IPS-18c (cell line): ENCODE results near the gene TANGO2.

Source experiments
- H3K4me3 ChIP-seq: 2 replicates; pipeline ENCODE4 v1.7.0; 2013; ENCODE audit warnings: low read depth, mild to moderate bottlenecking, low read length, moderate library complexity; ENCODE audit not compliant: insufficient read depth
- H3K9me3 ChIP-seq: one replicate; pipeline ENCODE4 v1.6.1; 2013; ENCODE audit warnings: mild to moderate bottlenecking, low read length, moderate library complexity; ENCODE audit not compliant: control insufficient read depth, insufficient read depth

TANGO2 gene

GRCh38 chr22:20083157-20083890 lies 62.4 kb downstream of the TANGO2 start:
- H3K4me3 ChIP-seq: no peak overlapping the region
- no peaks in the 10 kb centered on the region for H3K9me3 ChIP-seq

DNA sequence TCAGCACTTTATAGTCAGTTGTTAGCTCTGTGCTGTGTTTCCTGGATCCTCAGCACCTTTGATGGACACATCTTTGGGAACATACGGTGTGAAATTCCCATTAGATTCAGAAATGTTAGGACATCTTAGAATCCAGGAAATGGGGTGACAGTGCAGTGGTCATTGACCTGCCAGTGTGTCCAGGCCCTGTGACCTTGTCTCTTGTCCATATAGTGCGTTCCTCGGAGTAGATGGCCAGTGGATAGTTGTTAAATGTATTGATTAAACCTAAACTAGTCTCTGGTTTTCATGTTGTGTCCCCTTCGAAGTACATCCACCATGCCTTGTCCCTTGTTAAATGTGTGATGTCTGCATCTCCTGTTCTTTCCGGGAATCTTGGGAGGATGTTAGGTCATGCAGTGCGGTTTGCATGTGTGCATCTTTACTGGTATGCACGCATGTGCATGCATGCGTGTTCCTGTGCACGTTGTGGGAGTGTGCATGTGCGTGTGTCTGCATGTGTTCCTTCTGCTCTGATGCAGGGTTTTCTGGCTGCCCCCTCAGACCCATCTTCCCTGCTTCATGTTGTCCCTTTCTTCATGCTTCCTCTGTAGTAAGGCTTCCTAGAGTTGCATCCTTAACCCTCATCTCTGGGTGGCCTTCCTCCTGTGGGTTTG lies 63.1 kb downstream of the TANGO2 start:
- Histone ChIP-seq H3K4me3 (no peak overlapping the region), H3K9me3 (no peaks in the 10 kb centered on the region)

GRCh38 chr22:20084547-20085413 lies 63.9 kb downstream of the TANGO2 start:
- Histone ChIP-seq H3K9me3 (no peaks in the 10 kb centered on the region), H3K4me3 (no peak overlapping the region)

- no peaks in the 10 kb centered on the region for H3K9me3 ChIP-seq
- H3K4me3 ChIP-seq: no peak overlapping the region
These were observed 64.7 kb downstream of the TANGO2 start for GRCh38 chr22:20085651-20086050.

- H3K4me3 ChIP-seq: no peak overlapping the region
- no peaks in the 10 kb centered on the region for H3K9me3 ChIP-seq
These were observed 65.2 kb downstream of the TANGO2 start for GRCh38 chr22:20086101-20086599.

GRCh38 chr22:20086763-20087162 lies 65.9 kb downstream of the TANGO2 start:
- no peak overlapping the region for H3K4me3 ChIP-seq
- H3K9me3 ChIP-seq: no peaks in the 10 kb centered on the region

DNA sequence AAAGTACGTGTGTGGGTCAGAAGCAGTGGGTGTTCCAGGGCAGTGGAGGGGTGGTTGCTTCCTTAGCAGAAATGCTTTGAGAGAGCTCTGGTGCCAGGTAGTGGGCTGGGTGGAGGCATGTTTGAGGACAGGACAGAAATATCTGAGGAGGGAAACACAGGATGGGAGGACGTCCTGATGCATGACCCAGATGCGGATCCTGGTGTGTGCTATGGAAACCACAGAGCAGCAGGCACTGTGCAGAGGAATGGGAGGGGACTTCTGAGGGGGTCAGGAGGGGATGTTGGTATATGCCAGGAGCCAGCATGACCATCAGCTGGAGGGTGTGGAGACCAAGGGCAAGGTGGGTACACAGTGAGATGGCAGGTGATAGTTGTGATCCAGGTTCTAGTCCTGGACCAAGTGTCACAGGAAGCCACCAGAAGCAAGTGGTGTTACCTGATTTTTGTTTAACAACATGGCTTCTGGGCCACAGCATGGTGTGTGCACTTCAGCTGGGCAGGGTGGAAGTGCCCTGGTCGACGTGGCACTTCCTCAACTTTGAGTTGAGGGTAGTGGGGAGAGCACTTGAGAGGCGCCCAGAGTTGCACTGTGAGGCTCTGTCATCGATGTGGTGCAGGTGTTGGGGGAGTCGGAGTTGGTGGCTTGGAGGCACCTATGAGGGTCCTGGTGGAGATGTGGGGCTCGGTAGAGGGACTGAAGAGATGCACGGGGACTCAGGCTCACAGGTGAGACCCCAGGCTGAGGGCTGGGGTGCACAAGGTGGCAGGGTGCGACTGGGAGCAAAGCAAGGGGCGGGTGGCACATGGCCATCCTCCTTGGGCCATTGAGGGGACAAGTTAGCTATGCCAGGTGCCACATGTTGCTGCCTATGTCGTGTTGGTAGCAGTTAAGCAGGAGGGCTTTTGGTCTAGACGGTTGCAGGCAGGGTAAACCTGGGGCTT lies 66.7 kb downstream of the TANGO2 start:
- no peak overlapping the region for H3K4me3 ChIP-seq
- no peaks in the 10 kb centered on the region for H3K9me3 ChIP-seq

- Histone ChIP-seq H3K9me3 (no peaks in the 10 kb centered on the region), H3K4me3 (no peak overlapping the region)
These were observed 67.3 kb downstream of the TANGO2 start for GRCh38 chr22:20088263-20088648.

DNA sequence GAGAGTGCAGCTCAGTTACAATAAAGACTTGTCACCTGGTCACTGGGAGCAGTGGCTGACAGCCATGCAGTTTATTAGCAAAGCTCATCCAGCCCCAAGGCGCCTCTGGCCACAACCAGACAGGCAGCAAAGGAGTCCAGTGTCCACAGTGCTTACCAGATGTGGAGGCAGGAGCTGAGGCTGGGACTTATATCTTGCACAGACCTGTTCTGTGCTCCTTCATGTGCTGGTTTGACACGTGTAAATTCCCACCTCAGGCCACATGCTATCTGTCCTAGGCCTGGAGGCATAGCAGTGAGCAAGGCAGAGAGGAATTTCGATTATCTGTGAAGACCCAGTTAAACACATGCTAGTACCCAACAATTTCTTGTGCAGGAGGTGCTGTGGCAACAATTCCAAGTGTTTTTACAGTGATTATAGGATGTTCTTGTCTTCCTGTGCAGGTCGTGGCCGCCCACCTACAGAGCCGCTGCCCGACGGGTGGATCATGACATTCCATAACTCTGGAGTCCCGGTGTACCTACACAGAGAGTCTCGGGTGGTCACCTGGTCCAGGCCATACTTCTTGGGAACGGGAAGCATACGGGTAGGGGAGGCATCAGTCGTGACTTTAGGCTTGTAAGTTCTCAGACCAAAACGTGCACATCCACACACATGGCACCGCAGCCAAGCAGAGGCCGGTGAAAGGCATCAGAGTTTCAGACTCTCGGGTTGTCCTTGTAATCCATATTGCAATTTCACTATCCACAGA lies 68.5 kb downstream of the TANGO2 start:
- Histone ChIP-seq H3K9me3 (no peaks in the 10 kb centered on the region), H3K4me3 (no peak overlapping the region)

DNA sequence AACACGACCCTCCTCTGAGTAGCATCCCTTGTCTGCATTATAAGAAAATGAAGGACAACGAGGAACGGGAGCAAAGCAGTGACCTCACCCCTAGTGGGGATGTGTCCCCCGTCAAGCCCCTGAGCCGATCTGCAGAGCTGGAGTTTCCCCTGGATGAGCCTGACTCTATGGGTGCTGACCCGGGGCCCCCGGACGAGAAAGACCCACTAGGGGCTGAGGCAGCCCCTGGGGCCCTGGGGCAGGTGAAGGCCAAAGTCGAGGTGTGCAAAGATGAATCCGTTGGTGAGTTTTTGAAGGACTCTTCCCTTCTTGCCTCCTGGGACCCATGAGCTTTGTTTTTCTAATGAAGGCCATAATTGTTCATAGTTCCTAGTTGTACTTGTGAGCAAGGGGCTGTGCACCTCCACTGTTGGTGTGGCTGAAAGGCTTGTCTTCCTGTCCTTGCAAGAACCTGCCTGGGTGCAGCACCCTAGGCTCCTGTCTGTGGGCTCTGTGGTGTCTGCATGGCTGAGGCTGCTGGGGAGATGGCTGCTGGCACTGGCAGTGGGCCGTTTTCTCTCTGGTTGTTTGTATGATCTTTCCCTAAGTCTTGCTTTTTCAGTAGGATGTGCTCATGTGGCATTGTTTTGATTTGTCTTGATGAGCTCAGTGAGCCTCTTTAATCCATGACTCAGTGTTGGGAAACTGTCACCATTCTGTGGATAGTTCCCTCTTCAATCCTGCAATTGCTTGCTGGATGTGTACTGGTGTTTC lies 69.2 kb downstream of the TANGO2 start:
- no peak overlapping the region for H3K4me3 ChIP-seq
- H3K9me3 ChIP-seq: no peaks in the 10 kb centered on the region

- H3K4me3 ChIP-seq: no peak overlapping the region
- H3K9me3 ChIP-seq: no peaks in the 10 kb centered on the region
These were observed 69.9 kb downstream of the TANGO2 start for GRCh38 chr22:20090730-20091240.

- H3K9me3 ChIP-seq: no peaks in the 10 kb centered on the region
- H3K4me3 ChIP-seq: no peak overlapping the region
These were observed 71.0 kb downstream of the TANGO2 start for GRCh38 chr22:20091690-20092476.

GRCh38 chr22:20092477-20092854 lies 71.6 kb downstream of the TANGO2 start:
- Histone ChIP-seq H3K4me3 (no peak overlapping the region), H3K9me3 (no peaks in the 10 kb centered on the region)

DNA sequence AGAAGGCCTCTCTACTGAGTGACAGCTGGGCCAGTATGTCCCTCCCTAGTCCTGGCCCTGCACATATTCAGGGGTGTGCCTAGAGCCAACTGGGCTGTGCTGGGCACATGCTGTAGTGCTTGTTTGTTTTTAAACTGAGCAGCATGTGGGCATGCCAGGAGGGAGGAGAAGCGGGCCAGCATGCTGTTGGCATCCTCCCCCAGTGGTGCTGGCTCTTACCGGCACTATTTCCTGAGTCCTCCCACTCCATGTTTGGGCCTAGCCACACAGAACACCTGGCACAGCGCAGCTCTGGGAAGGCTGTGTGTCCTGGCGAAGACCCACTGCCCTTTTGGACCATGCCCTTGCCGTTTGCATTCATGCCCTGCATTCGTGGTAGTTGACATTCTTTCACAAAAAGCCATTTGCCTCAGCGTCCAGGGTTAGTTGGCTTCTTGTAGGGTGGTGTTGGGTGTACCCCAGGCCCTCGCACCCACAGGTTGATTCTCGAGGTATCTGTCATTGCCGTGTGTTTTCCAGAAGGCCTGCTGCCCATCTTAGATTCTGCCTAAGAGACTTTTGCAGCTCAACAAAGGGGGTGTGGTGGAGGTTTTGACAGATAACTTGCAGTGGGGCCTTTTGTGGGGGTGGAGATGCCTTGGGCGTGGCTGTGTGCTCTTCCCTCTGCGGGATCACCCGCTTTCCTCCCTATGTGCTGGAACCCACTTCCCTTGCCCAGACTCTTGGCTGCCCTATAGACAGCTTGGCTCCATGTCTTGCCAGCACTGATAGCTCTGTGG lies 72.7 kb downstream of the TANGO2 start:
- Histone ChIP-seq H3K4me3 (no peak overlapping the region), H3K9me3 (no peaks in the 10 kb centered on the region)
